ENCODE results near the gene MIF4GD.

DNA sequence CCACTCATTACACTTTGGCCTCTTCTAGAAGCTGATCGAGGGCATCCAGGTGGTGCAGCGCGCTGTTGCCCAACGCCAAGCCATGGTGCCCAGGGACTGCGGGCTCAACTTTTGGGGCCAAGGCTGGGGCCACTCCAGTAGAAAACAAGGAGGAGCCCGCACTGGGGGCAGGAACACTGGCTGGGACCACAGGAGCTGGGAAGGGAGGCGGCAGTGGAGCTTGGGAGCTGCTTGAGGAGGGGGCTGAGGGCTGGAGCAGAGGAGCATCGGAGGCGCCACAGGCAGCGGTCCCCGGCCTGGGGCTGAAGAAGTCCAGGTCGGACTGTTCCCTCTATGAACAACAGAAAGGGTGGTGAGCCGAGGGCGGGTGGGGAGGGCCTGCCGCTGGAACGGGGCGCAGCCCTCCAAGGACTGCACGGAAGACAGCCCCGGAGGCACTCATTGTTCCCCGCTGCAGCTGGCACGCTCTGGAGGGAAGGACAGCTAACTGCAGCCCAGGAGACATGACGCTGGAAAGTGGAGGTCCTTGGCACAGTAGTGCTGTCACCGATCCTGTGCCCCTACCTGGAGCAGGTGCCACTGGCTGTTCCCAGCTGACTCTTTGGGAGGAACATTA, 31.1 kb downstream of the MIF4GD start:
- TF ChIP-seq, protein P1, sequence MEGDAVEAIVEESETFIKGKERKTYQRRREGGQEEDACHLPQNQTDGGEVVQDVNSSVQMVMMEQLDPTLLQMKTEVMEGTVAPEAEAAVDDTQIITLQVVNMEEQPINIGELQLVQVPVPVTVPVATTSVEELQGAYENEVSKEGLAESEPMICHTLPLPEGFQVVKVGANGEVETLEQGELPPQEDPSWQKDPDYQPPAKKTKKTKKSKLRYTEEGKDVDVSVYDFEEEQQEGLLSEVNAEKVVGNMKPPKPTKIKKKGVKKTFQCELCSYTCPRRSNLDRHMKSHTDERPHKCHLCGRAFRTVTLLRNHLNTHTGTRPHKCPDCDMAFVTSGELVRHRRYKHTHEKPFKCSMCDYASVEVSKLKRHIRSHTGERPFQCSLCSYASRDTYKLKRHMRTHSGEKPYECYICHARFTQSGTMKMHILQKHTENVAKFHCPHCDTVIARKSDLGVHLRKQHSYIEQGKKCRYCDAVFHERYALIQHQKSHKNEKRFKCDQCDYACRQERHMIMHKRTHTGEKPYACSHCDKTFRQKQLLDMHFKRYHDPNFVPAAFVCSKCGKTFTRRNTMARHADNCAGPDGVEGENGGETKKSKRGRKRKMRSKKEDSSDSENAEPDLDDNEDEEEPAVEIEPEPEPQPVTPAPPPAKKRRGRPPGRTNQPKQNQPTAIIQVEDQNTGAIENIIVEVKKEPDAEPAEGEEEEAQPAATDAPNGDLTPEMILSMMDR (conservative IDR thresholded peaks at IDR 0.05) = no peak
- TF ChIP-seq ZFX (IDR thresholded peaks at IDR 0.05) = no peak

Measured in C4-2B (cell line).